Measurements from ENCODE around the gene SEMA4D.
"Not testable (repeated sequence)": the region's sequence is repeated elsewhere in the genome, so short reads cannot be mapped to it uniquely, and the experiment has no call there.

GRCh38 chr9:89371791-89372190, 126.1 kb downstream of the SEMA4D start:
- TF ChIP-seq, protein P1, sequence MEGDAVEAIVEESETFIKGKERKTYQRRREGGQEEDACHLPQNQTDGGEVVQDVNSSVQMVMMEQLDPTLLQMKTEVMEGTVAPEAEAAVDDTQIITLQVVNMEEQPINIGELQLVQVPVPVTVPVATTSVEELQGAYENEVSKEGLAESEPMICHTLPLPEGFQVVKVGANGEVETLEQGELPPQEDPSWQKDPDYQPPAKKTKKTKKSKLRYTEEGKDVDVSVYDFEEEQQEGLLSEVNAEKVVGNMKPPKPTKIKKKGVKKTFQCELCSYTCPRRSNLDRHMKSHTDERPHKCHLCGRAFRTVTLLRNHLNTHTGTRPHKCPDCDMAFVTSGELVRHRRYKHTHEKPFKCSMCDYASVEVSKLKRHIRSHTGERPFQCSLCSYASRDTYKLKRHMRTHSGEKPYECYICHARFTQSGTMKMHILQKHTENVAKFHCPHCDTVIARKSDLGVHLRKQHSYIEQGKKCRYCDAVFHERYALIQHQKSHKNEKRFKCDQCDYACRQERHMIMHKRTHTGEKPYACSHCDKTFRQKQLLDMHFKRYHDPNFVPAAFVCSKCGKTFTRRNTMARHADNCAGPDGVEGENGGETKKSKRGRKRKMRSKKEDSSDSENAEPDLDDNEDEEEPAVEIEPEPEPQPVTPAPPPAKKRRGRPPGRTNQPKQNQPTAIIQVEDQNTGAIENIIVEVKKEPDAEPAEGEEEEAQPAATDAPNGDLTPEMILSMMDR (IDR thresholded peaks at IDR 0.05), result not testable (repeated sequence)
- TF ChIP-seq POLR2AphosphoS5 (IDR thresholded peaks at IDR 0.05), result not testable (repeated sequence)

All from prostate gland (tissue), 2 donors.